Stimulated activated CD8-positive, alpha-beta memory T cell treated with anti-CD3 and anti-CD28 coated beads, Interleukin-7, amount 100 ng/mL, for 4 hours (primary cell): ENCODE measurements around the gene VMP1.
A peak's percentile ranks its signal among the peaks of the same experiment; 100 is the strongest.
"Not testable (repeated sequence)": the region's sequence is repeated elsewhere in the genome, so short reads cannot be mapped to it uniquely, and the experiment has no call there.

Experiments
- DNase-seq, 2 donors: peaks; one replicate each; pipeline ENCODE4 v3.0.0-alpha.2; 2020; ENCODE audit warnings: low read depth in 2 of 2

VMP1 gene

GRCh38 chr17:59841091-59841881 lies 133.8 kb downstream of the VMP1 start:
- not testable (repeated sequence) for DNase-seq

- DNase-seq, result not testable (repeated sequence)
Measured at GRCh38 chr17:59841882-59842263, 134.4 kb downstream of the VMP1 start.

- peak in 1 of 2 donors; percentile 52 for DNase-seq
Measured at GRCh38 chr17:59842901-59843652, 135.6 kb downstream of the VMP1 start.

GRCh38 chr17:59844884-59845594 lies 137.6 kb downstream of the VMP1 start:
- DNase-seq, result no peak

- no peak for DNase-seq
Measured at GRCh38 chr17:59845595-59846393, 138.3 kb downstream of the VMP1 start.

GRCh38 chr17:59846394-59847165 lies 139.1 kb downstream of the VMP1 start:
- DNase-seq, result no peak

- DNase-seq, result no peak
Measured at GRCh38 chr17:59848385-59848668, 140.9 kb downstream of the VMP1 start.

GRCh38 chr17:59848778-59849177 lies 141.3 kb downstream of the VMP1 start:
- DNase-seq, result no peak

GRCh38 chr17:59850311-59850710 lies 142.9 kb downstream of the VMP1 start:
- DNase-seq, result not testable (repeated sequence)

- no peak for DNase-seq
Measured at GRCh38 chr17:59851439-59852375, 144.3 kb downstream of the VMP1 start.

GRCh38 chr17:59852847-59853167 lies 145.4 kb downstream of the VMP1 start:
- not testable (repeated sequence) for DNase-seq

- peak in 1 of 2 donors; percentile 24 for DNase-seq
Measured at GRCh38 chr17:59853168-59853918, 145.9 kb downstream of the VMP1 start.

GRCh38 chr17:59853919-59854729 lies 146.7 kb downstream of the VMP1 start:
- DNase-seq, result not testable (repeated sequence)

GRCh38 chr17:59856859-59857794 lies 149.7 kb downstream of the VMP1 start:
- DNase-seq, result no peak

GRCh38 chr17:59858167-59858816 lies 150.8 kb downstream of the VMP1 start:
- no peak for DNase-seq

- DNase-seq, result no peak
Measured at GRCh38 chr17:59858932-59859331, 151.5 kb downstream of the VMP1 start.
